ENCODE data around the gene NIPAL1. TPM values are rescaled to one million over a fixed set of nuclear protein-coding genes. Genes with fewer than 3 reads are reported as not detected.

Gene NIPAL1
- total and polyA plus RNA-seq, 4 donors = 0.53 to 4.9 (median 1.4) TPM

DNA sequence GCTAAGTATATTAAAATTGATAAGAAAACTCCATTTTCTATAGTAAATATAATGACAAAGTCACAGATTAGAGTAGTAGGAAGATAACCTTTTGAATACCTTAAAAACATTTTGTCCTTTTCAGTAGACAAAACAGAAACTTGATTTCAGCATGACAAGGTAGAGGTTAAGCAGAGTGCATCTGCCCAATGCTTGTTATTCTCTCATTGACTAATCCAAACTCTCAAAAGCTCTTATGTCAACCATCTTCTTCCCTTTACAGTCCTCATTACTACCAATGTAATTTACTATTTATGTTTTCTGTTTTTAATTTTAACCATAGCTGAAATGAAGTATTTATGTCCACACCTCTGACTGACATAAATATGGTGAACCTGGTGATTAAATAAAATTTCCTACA, 11.1 kb downstream of the NIPAL1 start:
- TF ChIP-seq, protein P1, sequence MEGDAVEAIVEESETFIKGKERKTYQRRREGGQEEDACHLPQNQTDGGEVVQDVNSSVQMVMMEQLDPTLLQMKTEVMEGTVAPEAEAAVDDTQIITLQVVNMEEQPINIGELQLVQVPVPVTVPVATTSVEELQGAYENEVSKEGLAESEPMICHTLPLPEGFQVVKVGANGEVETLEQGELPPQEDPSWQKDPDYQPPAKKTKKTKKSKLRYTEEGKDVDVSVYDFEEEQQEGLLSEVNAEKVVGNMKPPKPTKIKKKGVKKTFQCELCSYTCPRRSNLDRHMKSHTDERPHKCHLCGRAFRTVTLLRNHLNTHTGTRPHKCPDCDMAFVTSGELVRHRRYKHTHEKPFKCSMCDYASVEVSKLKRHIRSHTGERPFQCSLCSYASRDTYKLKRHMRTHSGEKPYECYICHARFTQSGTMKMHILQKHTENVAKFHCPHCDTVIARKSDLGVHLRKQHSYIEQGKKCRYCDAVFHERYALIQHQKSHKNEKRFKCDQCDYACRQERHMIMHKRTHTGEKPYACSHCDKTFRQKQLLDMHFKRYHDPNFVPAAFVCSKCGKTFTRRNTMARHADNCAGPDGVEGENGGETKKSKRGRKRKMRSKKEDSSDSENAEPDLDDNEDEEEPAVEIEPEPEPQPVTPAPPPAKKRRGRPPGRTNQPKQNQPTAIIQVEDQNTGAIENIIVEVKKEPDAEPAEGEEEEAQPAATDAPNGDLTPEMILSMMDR (IDR thresholded peaks at IDR 0.05; ENCODE audit: control extremely low read depth, extremely low read depth) = no peak
- H3K4me1 ChIP-seq (ENCODE audit: control insufficient read depth in 5 of 5, insufficient read depth in 5 of 5, low read length in 5 of 5) = peaks cover 0 to 9% (median 5%) of the 10 kb centered on the region in 5 donors
- H3K4me3 ChIP-seq = no peak overlapping the region
- peaks cover 0 to 2% (median 0%) of the 10 kb centered on the region in 4 donors for H3K9me3 ChIP-seq (ENCODE audit: control insufficient read depth in 4 of 4, insufficient read depth in 3 of 4, low read length in 3 of 4)
- H3K27ac ChIP-seq (ENCODE audit: low read depth in 1 of 2, low read length in 1 of 2) = no peak overlapping the region
- no peaks in the 10 kb centered on the region for H3K27me3 ChIP-seq (ENCODE audit: control insufficient read depth in 3 of 3, insufficient read depth in 3 of 3, low read length in 2 of 3)
- no peak overlapping the region for H3K9ac ChIP-seq (ENCODE audit: insufficient read depth in 1 of 2, low read length in 2 of 2)
- no peak for DNase-seq
- ATAC-seq (ENCODE audit: insufficient read depth, low FRiP score) = no peak
- H3K36me3 ChIP-seq (ENCODE audit: control insufficient read depth in 4 of 4, insufficient read depth in 4 of 4, low read length in 4 of 4) = no peaks in the 10 kb centered on the region

DNA sequence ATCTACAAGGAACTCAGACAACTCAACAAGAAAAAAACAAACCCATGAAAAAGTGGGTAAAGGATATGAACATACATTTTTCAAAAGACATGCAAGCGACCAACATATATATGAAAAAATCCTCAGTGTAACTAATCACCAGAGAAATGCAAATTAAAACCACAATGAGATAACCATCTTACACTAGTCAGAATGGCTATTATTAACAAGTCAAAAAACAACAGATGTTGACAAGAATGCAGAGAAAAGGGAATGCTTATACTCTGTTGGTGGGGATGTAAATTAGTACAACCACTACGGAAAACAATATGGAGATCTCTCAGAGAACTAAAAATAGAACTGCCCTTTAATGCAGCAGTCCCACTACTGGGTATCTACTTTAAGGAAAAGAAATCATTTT, 12.1 kb downstream of the NIPAL1 start:
- DNase-seq = no peak
- TF ChIP-seq, protein P1 (IDR thresholded peaks at IDR 0.05; ENCODE audit: control extremely low read depth, extremely low read depth) = no peak
- H3K27ac ChIP-seq (ENCODE audit: low read depth in 1 of 2, low read length in 1 of 2) = no peak overlapping the region

DNA sequence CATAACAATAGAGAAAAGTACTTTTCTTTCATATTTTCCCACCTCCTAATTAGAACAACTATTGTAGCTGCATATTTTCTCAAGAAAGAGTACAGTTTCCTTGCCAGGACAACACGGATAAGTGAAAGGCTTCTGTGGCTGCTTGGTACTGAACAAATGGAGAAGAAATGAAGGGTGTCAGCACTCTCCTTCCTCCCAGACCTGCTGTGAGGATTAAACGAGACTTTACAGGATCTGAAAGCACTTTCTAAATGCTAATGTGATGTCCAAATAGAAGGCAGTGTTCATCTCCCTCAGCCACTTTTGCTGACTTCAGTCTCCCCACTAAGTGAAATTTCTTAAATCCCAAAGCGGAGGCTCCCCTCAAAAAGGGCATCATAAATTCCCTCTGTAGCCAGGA, 13.9 kb downstream of the NIPAL1 start:
- Histone ChIP-seq H3K9ac (ENCODE audit: insufficient read depth in 1 of 2, low read length in 2 of 2) (no peak overlapping the region), H3K4me1 (ENCODE audit: control insufficient read depth in 5 of 5, insufficient read depth in 5 of 5, low read length in 5 of 5) (peaks cover 0 to 9% (median 2%) of the 10 kb centered on the region in 5 donors), H3K27me3 (ENCODE audit: control insufficient read depth in 3 of 3, insufficient read depth in 3 of 3, low read length in 2 of 3) (no peaks in the 10 kb centered on the region), H3K4me3 (no peak overlapping the region), H3K36me3 (ENCODE audit: control insufficient read depth in 4 of 4, insufficient read depth in 4 of 4, low read length in 4 of 4) (no peaks in the 10 kb centered on the region), H3K9me3 (ENCODE audit: control insufficient read depth in 4 of 4, insufficient read depth in 3 of 4, low read length in 3 of 4) (peaks cover 0 to 2% (median 0%) of the 10 kb centered on the region in 4 donors), H3K27ac (ENCODE audit: low read depth in 1 of 2, low read length in 1 of 2) (no peak overlapping the region)
- no peak for DNase-seq
- 66 to 74% methylated on average over 3 of the region's 3 CpGs for WGBS, 2 donors
- TF ChIP-seq, protein P1 (IDR thresholded peaks at IDR 0.05; ENCODE audit: control extremely low read depth, extremely low read depth) = no peak
- ATAC-seq (ENCODE audit: insufficient read depth, low FRiP score) = no peak

More for the DNA sequence above, 12.1 kb downstream of the NIPAL1 start:
- ATAC-seq (ENCODE audit: insufficient read depth, low FRiP score) = no peak
- H3K27me3 ChIP-seq (ENCODE audit: control insufficient read depth in 3 of 3, insufficient read depth in 3 of 3, low read length in 2 of 3) = no peaks in the 10 kb centered on the region
- peaks cover 0 to 2% (median 0%) of the 10 kb centered on the region in 4 donors for H3K9me3 ChIP-seq (ENCODE audit: control insufficient read depth in 4 of 4, insufficient read depth in 3 of 4, low read length in 3 of 4)
- H3K4me1 ChIP-seq (ENCODE audit: control insufficient read depth in 5 of 5, insufficient read depth in 5 of 5, low read length in 5 of 5) = peaks cover 0 to 9% (median 5%) of the 10 kb centered on the region in 5 donors
- 72 to 84% methylated on average over 2 of the region's 2 CpGs for WGBS, 2 donors
- H3K36me3 ChIP-seq (ENCODE audit: control insufficient read depth in 4 of 4, insufficient read depth in 4 of 4, low read length in 4 of 4) = no peaks in the 10 kb centered on the region
- no peak overlapping the region for H3K4me3 ChIP-seq
- no peak overlapping the region for H3K9ac ChIP-seq (ENCODE audit: insufficient read depth in 1 of 2, low read length in 2 of 2)

Measured in lung (tissue), 12 donors.